ENCODE results near the gene PODNL1. TPM values are rescaled to one million over a fixed set of nuclear protein-coding genes. Genes with fewer than 3 reads are reported as not detected.

Gene PODNL1
- total RNA-seq, 6 experiments from 2014 or later: 10.1 to 13.7 (median 12.2) TPM

DNA sequence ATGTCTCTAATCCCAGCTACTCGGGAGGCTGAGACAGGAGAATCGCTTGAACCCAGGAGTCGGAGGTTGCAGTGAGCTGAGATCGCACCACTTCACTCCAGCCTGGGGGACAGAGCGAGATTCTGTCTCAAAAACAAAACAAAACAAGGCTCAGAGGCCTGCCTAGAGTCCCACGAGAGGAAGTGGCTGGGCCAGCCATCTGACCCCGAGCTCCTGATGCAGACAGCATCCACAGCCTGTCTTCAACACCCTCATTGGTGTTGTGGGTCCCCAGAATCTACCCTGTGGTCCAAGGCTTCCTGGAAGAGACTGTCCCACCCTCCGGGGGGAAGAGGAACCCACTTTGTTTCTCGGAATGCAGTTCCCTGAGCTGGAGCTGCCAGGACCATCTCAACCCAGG, 43.2 kb upstream of the PODNL1 start:
- H3K27ac Mint-ChIP-seq: no peak overlapping the region

DNA sequence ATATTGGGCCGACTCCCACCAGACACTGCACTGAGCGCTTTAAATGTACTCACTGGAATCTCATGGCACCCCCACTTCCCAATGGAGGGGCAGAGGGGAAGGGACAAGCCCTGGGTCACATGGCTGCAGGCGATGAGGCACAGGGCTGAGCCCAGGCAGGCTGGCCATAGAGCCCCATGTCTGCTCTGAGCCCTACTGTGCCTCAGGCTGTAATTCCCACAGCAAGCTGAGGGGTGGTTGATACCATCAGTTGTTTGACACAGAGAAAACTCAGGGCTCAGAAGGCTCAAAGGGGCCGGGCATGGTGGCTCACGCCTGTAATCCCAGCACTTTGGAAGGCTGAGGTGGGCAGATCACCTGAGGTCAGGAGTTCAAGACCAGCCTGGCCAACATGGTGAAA, 42.8 kb upstream of the PODNL1 start:
- no peak overlapping the region for H3K4me3 Mint-ChIP-seq
- peaks cover 11% of the 10 kb centered on the region for H3K4me1 Mint-ChIP-seq (ENCODE audit: low read depth)
- DNase-seq: no peak
- H3K36me3 Mint-ChIP-seq (ENCODE audit: low read depth): no peaks in the 10 kb centered on the region; the same call in 1 of the 2 replicates
- TF ChIP-seq, protein P1, sequence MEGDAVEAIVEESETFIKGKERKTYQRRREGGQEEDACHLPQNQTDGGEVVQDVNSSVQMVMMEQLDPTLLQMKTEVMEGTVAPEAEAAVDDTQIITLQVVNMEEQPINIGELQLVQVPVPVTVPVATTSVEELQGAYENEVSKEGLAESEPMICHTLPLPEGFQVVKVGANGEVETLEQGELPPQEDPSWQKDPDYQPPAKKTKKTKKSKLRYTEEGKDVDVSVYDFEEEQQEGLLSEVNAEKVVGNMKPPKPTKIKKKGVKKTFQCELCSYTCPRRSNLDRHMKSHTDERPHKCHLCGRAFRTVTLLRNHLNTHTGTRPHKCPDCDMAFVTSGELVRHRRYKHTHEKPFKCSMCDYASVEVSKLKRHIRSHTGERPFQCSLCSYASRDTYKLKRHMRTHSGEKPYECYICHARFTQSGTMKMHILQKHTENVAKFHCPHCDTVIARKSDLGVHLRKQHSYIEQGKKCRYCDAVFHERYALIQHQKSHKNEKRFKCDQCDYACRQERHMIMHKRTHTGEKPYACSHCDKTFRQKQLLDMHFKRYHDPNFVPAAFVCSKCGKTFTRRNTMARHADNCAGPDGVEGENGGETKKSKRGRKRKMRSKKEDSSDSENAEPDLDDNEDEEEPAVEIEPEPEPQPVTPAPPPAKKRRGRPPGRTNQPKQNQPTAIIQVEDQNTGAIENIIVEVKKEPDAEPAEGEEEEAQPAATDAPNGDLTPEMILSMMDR (IDR thresholded peaks at IDR 0.05): no peak
- H3K9me3 Mint-ChIP-seq: no peaks in the 10 kb centered on the region
- no peak overlapping the region for H3K27ac Mint-ChIP-seq
- peaks cover 3% of the 10 kb centered on the region; the same call in 1 of the 2 replicates for H3K27me3 Mint-ChIP-seq (ENCODE audit: insufficient read depth)

More for the DNA sequence above, 43.2 kb upstream of the PODNL1 start:
- no peak overlapping the region for H3K4me3 Mint-ChIP-seq
- H3K36me3 Mint-ChIP-seq (ENCODE audit: low read depth): no peaks in the 10 kb centered on the region
- H3K27me3 Mint-ChIP-seq (ENCODE audit: insufficient read depth): peaks cover under 1% of the 10 kb centered on the region; the same call in 1 of the 2 replicates
- H3K4me1 Mint-ChIP-seq (ENCODE audit: low read depth): peaks cover 11% of the 10 kb centered on the region
- TF ChIP-seq, protein P1 (IDR thresholded peaks at IDR 0.05): no peak
- no peaks in the 10 kb centered on the region for H3K9me3 Mint-ChIP-seq
- no peak for DNase-seq

DNA sequence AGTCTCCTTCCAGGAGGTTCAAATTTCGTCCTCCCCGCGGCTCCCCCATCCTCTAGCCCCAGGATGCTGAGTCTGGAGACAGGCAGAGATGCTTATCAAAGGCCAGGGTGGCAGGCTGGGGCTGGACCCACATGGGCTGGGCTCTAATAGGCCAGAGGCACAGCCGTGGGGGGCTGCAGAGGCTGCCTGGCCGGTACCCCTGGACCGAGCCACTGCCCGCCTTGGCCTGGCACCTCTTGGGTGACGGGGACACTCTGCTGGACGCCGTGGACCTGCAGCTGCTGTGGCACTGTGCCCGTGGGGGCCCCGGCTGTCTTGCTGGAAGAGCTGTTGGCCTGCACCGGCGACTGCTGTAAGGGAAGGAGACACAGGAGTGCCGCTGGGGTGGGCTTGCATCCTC, 42.1 kb upstream of the PODNL1 start:
- H3K9me3 Mint-ChIP-seq: no peaks in the 10 kb centered on the region
- TF ChIP-seq, protein P1 (IDR thresholded peaks at IDR 0.05): no peak
- no peak overlapping the region for H3K27ac Mint-ChIP-seq
- peaks cover 8% of the 10 kb centered on the region for H3K4me1 Mint-ChIP-seq (ENCODE audit: low read depth)
- no peak overlapping the region for H3K4me3 Mint-ChIP-seq
- no peak for DNase-seq
- H3K36me3 Mint-ChIP-seq (ENCODE audit: low read depth): no peaks in the 10 kb centered on the region; the same call in 1 of the 2 replicates
- H3K27me3 Mint-ChIP-seq (ENCODE audit: insufficient read depth): peaks cover 3% of the 10 kb centered on the region; the same call in 1 of the 2 replicates

DNA sequence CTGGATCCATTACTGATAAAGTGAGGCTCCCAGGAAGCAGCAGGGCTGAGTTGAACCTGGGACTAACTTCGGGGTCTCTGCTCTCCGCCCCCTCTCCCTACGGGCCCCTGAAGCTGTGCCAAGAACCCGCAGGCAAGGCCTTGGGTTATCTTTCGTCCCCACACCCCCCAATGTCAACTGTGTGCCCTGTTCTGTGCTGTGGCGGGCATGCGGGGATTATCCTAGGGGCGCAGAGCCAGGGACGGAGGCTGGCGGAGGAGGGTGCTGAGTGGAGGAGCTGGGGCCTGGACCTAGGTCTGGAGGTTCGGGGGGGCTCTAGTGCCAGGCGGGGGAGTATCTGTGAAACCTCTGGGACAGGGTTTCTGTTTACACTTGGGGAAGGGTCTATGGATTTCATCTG, 41.5 kb upstream of the PODNL1 start:
- H3K36me3 Mint-ChIP-seq (ENCODE audit: low read depth): no peaks in the 10 kb centered on the region; the same call in 1 of the 2 replicates
- H3K27me3 Mint-ChIP-seq (ENCODE audit: insufficient read depth): peaks cover 3% of the 10 kb centered on the region; the same call in 1 of the 2 replicates
- TF ChIP-seq, protein P1 (IDR thresholded peaks at IDR 0.05): no peak
- no peak overlapping the region for H3K27ac Mint-ChIP-seq
- DNase-seq: no peak
- H3K9me3 Mint-ChIP-seq: no peaks in the 10 kb centered on the region
- peaks cover 6% of the 10 kb centered on the region; the same call in 1 of the 2 replicates for H3K4me1 Mint-ChIP-seq (ENCODE audit: low read depth)
- H3K4me3 Mint-ChIP-seq: no peak overlapping the region

DNA sequence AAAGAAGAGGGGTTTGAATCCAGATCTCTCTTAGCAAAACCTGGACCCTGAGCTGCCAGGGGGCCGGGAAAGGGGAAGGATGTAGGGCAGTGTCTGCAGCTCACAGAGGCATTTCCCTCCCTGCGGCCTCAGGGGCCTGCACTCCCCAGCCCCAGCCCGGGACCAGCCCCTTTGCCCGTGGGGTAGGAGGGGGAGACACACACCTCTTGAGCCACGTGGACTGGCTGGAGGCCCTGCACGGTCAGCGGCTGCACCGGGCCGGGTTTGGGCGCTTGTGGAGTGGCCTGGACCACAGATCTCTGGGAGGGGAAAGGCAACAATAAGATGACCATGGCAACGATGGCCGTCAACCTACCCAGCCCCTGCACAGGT, 41.0 kb upstream of the PODNL1 start:
- H3K36me3 Mint-ChIP-seq (ENCODE audit: low read depth): peaks cover 4% of the 10 kb centered on the region; the same call in 1 of the 2 replicates
- TF ChIP-seq, protein P1 (IDR thresholded peaks at IDR 0.05): no peak
- peaks cover 3% of the 10 kb centered on the region; the same call in 1 of the 2 replicates for H3K27me3 Mint-ChIP-seq (ENCODE audit: insufficient read depth)
- H3K9me3 Mint-ChIP-seq: no peaks in the 10 kb centered on the region
- peaks cover 6% of the 10 kb centered on the region; the same call in 1 of the 2 replicates for H3K4me1 Mint-ChIP-seq (ENCODE audit: low read depth)
- no peak for DNase-seq
- no peak overlapping the region for H3K27ac Mint-ChIP-seq
- no peak overlapping the region for H3K4me3 Mint-ChIP-seq

All from HFFc6 (cell line).